DMS79 (cell line): Measurements from ENCODE around the gene OR4D1.

Source experiments
- DNase-seq: peaks from one replicate; lab custom pipeline; 2025; lab: John Stamatoyannopoulos, UW

Gene OR4D1

DNA sequence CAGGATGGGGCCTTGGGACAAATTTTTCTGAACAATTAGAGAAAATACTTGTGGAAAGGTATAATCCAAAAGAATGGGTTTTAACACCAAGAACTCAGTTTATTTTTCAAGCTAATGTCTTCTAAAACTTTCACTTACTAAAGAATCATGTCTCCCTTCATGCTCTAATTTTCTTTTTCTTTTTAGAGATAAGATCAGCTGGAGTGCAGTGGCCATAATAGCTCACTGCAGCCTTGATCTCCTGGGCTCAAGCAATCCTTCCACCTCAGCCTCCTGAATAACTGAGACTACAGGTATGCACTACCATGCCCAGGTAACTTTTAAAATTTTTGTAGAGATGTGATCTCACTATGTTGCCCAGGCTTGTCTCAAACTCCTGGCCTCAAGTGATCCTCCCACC is 5.5 kb downstream of the OR4D1 start:
- DNase-seq, result no peak

DNA sequence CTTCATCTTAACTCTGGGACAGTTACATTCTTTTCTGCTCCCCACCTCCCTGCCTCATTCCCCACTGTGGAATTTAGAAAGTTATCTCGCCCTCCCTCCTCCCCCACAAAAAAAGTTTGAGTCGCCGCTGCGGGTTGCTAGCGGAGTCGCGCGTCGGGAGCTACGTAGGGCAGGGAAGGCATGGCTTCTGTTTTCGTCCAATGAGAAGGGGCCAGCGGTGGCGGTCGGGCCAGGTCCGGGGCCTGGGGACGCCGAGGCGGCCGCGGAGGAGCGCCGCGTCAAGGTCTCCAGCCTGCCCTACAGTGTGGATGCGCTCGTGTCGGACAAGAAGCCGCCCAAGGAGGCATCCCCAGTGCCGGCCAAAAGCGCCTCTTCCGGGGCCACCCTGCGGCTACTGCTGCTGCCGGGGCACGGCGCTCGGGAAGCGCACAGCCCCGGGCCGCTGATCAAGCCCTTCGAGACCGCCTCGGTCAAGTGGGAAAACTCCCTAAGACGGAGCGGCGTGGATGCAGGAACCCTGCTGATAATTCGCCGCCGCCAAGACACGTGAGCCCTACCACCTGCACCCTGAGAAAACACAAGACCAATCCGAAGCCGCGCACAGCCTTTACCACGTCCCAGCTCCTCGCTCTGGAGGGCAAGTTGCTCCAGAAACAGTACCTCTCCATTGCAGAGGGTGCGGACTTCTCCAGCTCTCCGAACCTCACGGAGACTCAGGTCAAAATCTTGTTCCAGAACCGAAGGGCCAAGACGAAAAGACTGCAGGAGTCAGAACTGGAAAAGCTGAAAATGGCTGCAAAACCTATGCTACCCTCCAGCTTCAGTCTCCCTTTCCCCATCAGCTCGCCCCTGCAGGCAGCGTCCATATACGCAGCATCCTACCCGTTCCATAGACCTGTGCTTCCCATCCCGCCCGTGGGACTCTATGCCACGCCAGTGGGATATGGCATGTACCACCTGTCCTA is 8.9 kb downstream of the OR4D1 start:
- DNase-seq, result no peak

DNA sequence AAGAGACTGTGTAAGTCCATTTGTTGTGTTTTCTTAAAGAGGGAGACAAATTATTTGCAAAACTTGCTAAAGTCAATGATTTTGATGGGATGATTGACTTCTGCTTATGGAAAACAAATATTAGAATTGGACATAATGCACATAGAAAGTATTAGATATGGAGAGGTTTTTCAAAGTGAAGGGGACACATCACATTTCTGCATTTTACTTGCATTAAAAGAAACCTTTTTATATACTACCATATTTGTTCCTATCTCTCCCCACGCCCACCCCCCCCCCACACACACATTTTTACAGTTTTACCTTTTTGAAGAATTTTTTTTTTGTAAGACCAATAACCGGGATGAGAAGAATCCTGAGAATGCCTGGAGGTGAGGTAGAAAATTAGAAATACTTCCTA is 10.0 kb downstream of the OR4D1 start:
- no peak for DNase-seq

DNA sequence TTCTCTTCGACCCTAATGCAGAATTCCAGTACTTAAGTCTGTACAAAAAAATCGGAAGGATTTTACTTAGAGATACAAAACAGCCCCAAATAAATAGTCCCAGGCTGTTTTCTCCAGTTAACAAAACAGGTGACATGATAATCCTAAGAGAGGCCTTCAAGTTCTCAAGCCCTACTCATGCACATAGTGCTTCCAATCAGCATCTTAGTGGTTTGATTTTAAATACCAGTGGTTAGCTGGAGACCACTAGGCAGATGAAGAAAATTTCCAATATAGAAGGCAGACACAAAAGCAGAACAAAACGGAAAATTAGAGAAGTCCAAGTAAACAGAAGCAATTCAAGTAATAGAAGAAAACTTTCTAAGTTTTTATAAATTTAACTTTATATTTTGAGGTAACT is 13.4 kb downstream of the OR4D1 start:
- no peak for DNase-seq

DNA sequence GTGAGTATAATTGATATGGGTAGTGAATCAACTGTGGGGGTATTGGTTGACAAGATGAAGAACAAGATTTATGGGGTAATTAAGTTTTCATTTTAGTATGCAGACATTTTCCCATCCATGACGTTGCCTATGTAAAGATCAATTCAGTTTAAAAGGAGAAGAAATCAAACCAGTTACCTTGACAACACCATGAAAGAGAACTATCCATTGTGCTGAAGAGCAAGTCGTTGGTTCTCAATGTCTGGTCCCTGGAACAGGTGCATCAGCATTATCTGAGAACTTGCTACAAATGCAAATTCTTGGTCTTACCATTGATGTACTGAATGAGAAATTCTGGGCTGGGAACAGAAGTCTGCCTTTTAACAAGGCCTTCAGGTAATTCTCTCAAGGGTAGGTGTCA is 17.8 kb downstream of the OR4D1 start:
- DNase-seq, result no peak

DNA sequence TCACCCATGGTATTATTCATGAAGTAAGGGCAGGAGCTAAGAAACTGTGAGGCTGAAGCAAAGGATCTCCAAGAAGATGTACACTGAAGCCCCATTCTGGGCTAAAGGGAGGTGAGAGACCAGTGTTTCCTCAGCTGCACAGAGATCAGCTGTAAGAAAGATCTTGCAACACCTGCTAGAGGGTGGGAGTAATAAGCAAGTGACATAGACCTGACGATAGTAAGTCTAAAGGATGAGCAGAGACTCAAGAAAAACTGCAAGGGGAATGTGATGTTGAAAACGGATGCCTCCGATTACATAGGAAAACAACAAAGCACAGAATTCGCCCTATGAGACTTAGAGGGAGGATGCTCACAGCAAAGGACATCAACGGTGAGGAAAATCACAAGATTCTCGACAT is 18.5 kb downstream of the OR4D1 start, which contains the start of gene OR4D2:
Gene OR4D2, plus strand, starts transcription at position 301 of the 400 bp plus-strand sequence. CDS start 2,674 bp downstream, outside the sequence.
- no peak for DNase-seq

DNA sequence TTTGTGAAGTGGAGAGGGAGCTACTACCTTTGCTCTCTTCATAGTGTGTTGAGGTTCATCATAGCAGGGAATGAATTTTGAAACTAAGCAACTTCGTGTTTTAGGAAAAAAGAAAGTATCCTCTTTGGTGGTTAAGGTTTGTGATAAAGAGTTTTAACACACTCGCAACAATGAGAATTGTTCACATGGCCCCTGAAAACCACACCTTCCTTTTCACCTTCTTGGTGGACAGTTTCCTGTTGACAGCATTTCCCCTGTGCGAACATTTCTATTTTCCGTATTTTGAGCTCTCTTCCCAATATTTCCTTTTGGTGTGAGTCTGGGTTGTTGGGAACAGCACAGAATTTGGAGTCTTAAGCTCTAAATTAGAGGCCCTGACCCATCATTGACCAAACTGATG is 22.4 kb downstream of the OR4D1 start:
- DNase-seq, result no peak

DNA sequence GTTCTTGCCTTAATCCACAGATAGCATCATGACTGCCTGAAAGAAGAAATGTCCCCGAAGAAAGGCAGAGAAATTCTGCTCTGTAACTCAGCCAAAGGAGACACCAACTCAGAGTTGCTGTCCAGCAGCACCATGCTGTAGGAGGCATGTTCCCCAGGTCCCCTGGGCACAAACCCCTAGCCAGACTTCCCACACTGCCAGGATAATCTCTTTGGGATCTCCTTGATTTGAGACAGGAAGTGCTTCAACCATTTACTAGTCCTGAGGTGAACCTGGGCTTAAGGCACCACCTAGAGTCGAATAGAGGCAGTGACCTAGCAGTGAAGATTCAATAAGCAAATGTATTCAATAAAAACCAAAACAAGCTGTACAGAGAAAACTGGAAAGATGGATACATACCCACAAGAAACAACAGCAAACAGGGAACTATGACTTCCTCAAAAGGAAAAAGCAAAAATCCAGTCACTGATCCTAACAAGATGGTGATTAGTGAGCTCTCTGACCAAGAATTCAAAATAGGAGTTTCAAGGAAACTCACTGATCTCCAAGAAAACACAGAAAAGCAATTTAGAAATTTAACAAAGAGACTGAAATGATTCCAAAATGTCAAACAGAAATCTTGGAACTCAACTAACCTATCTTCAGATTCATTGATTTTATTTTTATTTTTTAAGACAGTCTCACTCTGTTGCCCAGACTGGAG is 24.3 kb downstream of the OR4D1 start:
- no peak for DNase-seq

DNA sequence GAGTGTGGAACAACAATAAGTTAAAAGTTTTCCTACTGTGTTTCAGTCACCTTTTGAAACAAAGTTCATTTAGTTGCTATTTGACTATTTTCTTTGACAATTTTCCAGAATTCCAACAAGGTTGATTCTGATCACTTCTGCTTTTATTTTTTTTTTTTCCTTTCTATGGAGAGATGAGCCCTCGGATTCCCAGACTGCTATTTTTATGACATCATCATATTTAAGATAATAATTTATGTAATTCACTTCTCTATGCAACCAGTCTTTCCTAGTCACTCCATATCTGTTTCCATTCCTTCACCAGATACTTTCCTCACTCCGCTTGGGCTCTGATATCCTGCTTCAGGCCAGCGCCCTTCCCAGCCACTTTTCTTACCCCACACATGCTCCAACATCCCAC is 26.7 kb downstream of the OR4D1 start:
- DNase-seq, result no peak

DNA sequence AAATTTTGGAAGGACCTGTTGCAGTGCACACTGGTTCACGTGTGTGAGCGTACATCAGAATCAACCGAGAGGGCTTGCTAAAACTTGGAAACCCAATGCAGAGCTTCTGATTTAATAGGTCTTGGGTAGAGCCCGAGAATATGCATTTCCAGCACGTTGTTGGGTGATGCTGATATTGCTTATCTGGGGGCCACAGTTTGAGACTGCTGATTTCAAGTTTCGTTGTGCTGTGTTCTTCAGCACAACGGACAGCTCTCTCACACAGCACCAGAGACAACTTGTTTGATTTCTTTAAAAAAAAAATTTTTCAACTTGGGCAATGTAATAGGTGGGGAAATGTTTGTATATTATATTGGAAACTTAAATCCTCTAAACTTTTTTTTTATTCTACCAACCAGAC is 28.0 kb downstream of the OR4D1 start:
- no peak for DNase-seq

DNA sequence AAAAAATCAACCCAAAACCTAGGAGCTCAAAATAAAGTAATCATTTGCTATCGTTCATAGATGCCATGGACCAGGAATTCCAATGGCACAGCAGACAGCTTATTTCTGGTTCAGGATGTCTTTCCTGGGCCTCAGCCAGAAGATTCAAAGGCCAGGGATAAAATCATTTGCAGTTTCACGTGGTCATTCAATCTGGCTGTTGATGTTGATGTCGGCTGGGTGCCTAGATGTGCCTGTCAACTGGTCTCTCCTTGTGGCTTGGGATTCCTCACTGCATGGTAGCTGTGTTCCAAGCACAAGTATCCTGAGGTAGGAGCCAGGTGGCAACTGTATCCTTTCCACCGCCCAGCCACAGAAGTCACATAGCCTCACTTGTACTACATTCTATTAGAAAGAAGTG is 33.6 kb downstream of the OR4D1 start:
- no peak for DNase-seq

DNA sequence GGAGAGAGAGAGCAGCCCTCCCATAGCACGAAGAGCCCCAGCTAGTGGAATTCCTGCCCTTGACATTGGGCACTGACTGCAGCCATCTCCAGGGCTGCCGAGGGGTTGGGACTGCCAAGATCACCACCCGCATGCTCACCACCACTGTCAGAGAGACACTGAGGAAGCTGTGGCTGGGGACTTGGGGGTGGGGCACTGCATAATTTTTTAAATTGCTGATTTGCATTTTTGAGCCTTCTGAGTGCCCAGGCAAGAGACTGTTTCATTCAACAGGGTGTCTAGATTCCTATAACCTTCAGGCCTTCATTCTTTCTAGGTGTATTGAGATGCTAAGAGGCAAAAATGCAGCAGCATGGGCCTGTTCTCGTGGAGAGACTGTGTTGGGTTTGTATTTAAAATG is 35.3 kb downstream of the OR4D1 start:
- DNase-seq, result no peak

DNA sequence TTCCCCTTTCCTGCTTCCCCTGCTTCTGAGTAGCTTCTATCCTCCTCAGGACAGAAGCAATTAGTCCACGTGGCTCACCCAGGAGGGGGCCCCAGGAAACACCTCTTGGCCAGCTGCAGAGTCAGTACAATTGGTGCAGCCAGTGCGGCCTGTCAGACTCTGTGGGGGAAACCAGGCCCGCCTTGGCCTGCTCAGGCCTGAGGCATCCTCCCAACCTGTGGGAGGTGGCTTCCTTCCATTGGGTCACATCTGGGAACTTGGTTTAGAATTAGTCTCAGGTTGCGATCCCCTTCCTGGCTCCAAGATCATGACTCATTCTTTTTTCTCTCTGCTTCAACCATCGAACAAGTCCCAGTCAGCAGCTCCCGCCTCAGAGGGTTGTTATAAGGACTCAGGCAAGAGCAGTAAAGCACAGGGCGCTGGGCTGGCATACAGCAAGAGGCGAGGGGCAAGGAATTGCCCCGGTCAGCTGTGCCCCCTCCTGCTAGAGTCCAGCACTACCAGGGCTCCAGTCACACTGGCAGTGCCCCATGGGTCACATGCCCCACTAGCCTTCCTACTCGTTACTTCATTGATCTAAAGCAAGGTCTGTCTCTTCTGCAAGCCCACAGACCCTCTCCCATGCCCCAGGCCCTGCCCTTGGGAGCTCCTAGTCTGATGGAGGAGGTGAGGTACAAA is 36.3 kb downstream of the OR4D1 start:
- no peak for DNase-seq

DNA sequence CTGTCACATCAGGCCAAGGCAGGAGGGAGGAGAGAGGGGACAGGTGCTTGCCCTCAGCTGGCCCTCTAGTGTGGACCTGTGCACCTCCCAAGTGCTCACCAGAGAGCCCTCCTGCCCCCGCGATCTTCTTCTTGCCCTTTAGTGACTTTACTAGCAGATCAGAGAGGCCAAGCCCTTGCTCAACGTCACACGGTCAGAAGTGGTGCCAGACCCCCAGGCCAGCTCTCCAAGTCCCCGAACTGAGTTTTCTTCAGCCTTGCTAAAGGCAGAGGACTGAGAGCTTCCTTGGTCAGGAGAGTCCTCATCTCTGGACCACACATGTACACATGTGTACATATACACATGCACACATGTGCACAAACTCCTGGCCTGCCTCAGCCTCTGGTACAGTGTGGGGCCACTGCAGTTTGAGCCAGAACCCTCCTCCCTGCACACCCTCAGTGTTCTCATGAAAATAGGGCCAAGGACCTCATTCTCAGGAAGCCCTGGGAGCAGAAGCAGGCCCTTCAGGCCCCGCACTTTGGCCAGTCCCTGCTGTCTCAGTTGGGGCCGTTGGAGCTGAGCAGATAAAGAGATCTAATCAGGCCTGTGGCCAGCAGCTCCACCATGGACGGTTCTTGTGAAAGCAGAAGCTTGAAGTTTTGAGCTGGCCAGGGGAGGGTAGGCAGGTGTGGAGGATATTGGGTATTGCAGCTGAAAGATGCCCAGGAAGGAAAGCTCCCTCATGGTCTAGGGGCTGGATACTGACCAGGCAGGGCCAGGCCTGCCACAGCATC is 37.0 kb downstream of the OR4D1 start:
- DNase-seq, result no peak

DNA sequence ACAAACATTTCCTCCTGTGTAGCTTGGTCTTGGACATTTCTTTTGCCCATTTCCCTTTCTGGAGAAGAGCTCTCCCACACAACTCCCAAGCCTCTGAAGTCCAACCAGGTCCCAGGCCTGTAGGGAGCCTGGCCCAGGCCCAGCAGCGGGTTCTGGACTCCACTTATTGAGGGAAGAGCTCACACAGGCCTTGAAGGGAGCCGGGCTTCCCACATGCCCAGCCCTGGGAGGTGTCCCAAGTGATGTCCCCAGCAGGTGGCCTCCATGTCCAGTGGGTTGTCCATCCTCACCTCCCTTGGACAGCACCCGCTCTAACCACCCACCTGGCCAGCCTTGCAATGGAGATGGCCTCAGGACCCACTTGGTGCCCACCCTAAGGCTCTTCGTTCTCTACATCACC is 38.4 kb downstream of the OR4D1 start:
- no peak for DNase-seq

DNA sequence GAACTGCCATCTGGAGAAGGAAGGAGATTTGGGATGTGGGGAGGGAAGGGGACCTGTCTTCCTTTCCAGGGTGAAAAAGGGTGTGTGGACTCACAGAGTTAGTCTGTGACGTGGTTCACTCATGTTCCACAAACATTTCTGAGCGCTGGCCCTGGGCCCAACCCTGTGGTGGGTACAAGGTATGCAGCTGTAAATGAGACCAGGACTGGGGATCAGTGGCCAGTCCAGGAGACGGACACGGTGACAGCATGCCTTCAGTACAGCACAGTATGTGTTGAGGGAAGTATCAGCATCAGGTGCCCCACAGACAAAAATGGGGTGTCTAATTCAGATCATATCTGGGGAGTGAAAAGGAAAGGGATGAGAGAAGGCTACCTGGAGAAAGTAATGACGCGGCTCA is 38.9 kb downstream of the OR4D1 start:
- no peak for DNase-seq

DNA sequence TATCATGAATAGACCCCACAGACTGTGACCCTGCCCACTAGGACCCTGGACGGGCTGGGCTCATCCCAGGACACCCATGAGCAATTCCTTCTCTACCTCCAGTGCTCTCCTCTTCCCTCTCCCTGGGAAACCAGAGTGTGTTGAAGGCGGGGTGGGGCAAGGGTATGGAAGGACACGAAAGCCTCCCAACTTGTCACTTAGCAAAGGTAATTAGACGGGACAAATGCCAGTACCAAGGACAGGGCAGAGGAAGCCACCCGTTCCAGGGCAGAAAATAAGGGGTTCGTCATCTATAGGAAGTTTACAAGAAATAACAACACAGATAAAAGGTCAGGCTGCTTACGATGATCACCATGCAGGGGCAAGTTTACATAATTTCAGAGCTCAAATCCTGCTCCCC is 39.5 kb downstream of the OR4D1 start:
- no peak for DNase-seq

DNA sequence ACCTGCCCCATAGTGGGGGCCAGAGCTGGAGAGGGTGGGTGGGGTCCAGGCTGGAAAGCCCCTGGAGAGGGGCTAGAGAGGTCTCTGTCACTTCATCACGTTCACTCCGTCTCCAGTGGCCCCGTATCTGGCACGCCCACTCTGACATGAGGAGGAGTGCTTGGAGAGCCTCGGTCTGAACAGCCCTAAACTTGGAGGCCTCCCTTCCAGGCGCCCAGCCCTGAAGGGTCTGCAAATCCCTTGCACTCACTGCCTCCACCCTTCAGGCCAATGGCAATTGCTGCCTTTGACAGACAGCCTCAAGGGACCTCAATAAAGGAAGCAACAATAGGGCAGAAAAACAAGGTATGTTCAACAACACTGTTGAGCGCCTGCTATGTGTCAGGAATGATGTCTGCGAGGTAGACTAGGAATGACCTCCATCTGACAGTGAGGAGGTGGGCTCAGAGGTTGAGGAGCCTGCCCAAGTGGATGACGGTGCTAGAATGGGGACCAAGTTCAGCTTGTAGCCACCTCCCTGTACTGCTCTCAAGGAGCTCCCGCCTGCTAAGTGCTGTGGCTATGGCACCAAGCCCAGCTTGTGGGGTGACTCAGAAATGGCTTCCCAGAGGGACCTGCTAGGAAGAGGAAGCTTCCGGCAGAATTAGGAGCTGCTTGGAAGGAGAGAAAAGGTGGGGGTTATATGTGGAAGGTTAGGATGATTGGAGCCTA is 41.4 kb downstream of the OR4D1 start:
- DNase-seq, result peak; percentile 65

DNA sequence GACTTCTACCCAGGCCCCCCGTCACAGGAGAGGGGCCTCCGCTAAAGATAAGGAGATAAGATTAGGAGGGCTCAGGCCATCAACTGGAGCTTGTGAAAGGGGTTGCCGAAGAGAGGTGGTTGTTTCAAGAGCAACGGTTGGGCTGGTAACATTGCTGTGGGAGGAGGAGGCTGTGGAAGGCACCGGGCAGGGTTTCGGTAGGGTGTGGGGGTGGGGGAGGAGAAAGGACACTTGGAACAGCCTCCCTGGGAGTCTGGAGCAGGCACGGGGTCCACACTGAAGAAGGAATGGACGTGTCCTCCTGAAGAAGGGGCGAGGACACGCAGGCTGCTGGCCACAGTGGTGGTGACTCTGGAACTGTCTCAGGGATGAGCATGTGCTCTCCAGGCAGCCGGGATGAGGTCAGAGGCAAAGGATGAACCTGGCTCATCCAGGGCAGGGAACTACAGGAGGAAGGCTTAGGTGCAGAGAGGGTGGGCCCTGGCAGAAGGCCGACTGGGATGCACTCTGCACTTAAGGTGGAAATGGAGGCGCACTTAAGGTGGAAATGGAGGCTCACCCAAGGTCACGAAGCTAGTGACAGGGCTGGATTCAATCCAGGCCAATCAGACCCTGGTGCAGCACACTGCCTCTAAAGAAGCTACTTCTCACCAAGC is 43.2 kb downstream of the OR4D1 start:
- no peak for DNase-seq

DNA sequence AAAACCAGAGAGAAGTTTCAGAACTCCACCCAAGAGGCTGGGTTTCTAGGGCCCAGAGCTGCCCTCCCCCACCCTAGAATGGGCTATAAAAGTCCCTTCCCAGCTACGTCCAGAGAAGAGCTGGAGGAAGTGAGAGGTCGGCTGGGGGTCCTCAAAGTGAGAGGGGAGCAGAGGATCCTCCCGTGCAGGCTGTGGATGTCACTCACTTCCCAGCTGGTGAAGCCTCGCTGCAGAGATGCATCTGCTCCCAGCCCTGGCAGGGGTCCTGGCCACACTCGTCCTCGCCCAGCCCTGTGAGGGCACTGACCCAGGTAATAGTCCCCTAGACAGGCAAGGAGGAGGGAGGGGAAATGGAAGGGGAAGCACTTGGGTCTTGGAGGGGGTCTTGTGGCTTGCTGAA is 44.4 kb downstream of the OR4D1 start, which contains the start of gene EPX:
Gene EPX, plus strand, starts transcription at position 115 of the 400 bp plus-strand sequence. Its CDS starts 121 bp downstream, at position 236.
- DNase-seq, result no peak
